CD14-positive monocyte (primary cell): ENCODE results near the gene PLAAT3. TPM values are rescaled to one million over a fixed set of nuclear protein-coding genes. Genes with fewer than 3 reads are reported as not detected.

Source experiments
- DNase-seq, 3 donors: peaks; one replicate each; pipeline ENCODE4 v3.0.0-alpha.2; 2011 to 2022
- H2AFZ ChIP-seq: 2 replicates; pipeline ENCODE4 v1.6.0; 2012; ENCODE audit warnings: mild to moderate bottlenecking, low read depth, low read length, inconsistent platforms; ENCODE audit not compliant: insufficient read depth, poor library complexity, severe bottlenecking
- H3K27ac ChIP-seq, 2 donors: 1 replicate in 1 of 2; 2 replicates in 1 of 2; pipeline ENCODE4 v1.5.1; 2012 to 2013; ENCODE audit warnings: low read length in 2 of 2, control low read depth in 1 of 2, inconsistent platforms in 1 of 2, low read depth in 1 of 2, mild to moderate bottlenecking in 1 of 2
- H3K27me3 ChIP-seq, 2 donors: one replicate each; pipeline versions ENCODE4 v1.6.0 to v1.6.1; 2011 to 2013; ENCODE audit warnings: low read length in 2 of 2; ENCODE audit not compliant: control insufficient read depth in 2 of 2, insufficient read depth in 2 of 2
- H3K36me3 ChIP-seq, 2 donors: replicated peaks in 1 of 2; 1 replicate in 1 of 2; 2 replicates in 1 of 2; pipeline versions ENCODE4 v1.5.1 to v1.6.1; 2012 to 2013; ENCODE audit warnings: low read length in 2 of 2, control low read depth in 1 of 2, inconsistent platforms in 1 of 2, mild to moderate bottlenecking in 1 of 2; ENCODE audit not compliant: insufficient read depth in 2 of 2, control insufficient read depth in 1 of 2
- H3K4me1 ChIP-seq, 2 donors: 1 replicate in 1 of 2; 2 replicates in 1 of 2; pipeline versions ENCODE4 v1.5.1 to v1.6.1; 2012 to 2013; ENCODE audit warnings: low read length in 2 of 2, control low read depth in 1 of 2, inconsistent platforms in 1 of 2, mild to moderate bottlenecking in 1 of 2, moderate library complexity in 1 of 2; ENCODE audit not compliant: insufficient read depth in 2 of 2, control insufficient read depth in 1 of 2
- H3K4me2 ChIP-seq: replicated peaks from 2 replicates; pipeline ENCODE3; 2012; ENCODE audit warnings: low read length, moderate library complexity, mild to moderate bottlenecking; ENCODE audit not compliant: poor library complexity, severe bottlenecking; ENCODE audit errors: extremely low read depth
- H3K4me3 ChIP-seq, 3 experiments: fragments of 200-600 bp in 1 of 3; sonication (generic) in 1 of 3; replicated peaks in 1 of 3; 1 replicate in 2 of 3; 2 replicates in 1 of 3; pipeline ENCODE4 v1.5.1; 2011 to 2013; ENCODE audit warnings: low read length in 3 of 3, mild to moderate bottlenecking in 3 of 3, control low read depth in 2 of 3, low read depth in 2 of 3, inconsistent platforms in 1 of 3, moderate library complexity in 1 of 3
- H3K79me2 ChIP-seq: 2 replicates; pipeline ENCODE4 v1.6.0; 2012; ENCODE audit warnings: mild to moderate bottlenecking, control low read depth, inconsistent platforms, low read length, moderate library complexity; ENCODE audit not compliant: insufficient read depth
- H3K9ac ChIP-seq: 2 replicates; pipeline ENCODE4 v1.6.0; 2017; ENCODE audit warnings: low read length, mild to moderate bottlenecking; ENCODE audit not compliant: insufficient read depth, poor library complexity, severe bottlenecking
- H3K9me3 ChIP-seq, 2 donors: replicated peaks in 1 of 2; 1 replicate in 1 of 2; 2 replicates in 1 of 2; pipeline versions ENCODE4 v1.5.1 to v1.6.1; 2012 to 2013; ENCODE audit warnings: low read length in 2 of 2, control low read depth in 1 of 2; ENCODE audit not compliant: control insufficient read depth in 1 of 2, insufficient read depth in 1 of 2
- H4K20me1 ChIP-seq: 2 replicates; pipeline ENCODE4 v1.6.0; 2012; ENCODE audit warnings: mild to moderate bottlenecking, low read length, control low read depth, moderate library complexity; ENCODE audit not compliant: insufficient read depth
- H3K27ac Mint-ChIP-seq, 7 donors: one replicate each; pipeline ENCODE4 v1.8.0; 2020; ENCODE audit warnings: mild to moderate bottlenecking in 7 of 7, mixed read lengths in 7 of 7, moderate library complexity in 6 of 7, inconsistent platforms in 2 of 7
- H3K27me3 Mint-ChIP-seq, 3 donors: one replicate each; pipeline ENCODE4 v1.8.0; 2021 to 2022; ENCODE audit warnings: low read depth in 3 of 3, mild to moderate bottlenecking in 3 of 3, mixed read lengths in 3 of 3, moderate library complexity in 3 of 3, inconsistent platforms in 1 of 3
- H3K36me3 Mint-ChIP-seq, 2 donors: one replicate each; pipeline ENCODE4 v1.8.0; 2020; ENCODE audit warnings: mixed read lengths in 2 of 2, inconsistent platforms in 1 of 2, mild to moderate bottlenecking in 1 of 2
- H3K4me1 Mint-ChIP-seq: one replicate; pipeline ENCODE4 v1.8.0; 2020; ENCODE audit warnings: mild to moderate bottlenecking, mixed read lengths
- H3K4me3 Mint-ChIP-seq, 2 donors: one replicate each; pipeline ENCODE4 v1.8.0; 2020; ENCODE audit warnings: mild to moderate bottlenecking in 2 of 2, mixed read lengths in 2 of 2, moderate library complexity in 1 of 2
- H3K9me3 Mint-ChIP-seq, 7 donors: one replicate each; pipeline ENCODE4 v1.8.0; 2020 to 2022; ENCODE audit warnings: mixed read lengths in 7 of 7, mild to moderate bottlenecking in 6 of 7, moderate library complexity in 6 of 7, inconsistent platforms in 2 of 7
- WGBS: methylation state at CpG from one replicate; pipeline ENCODE4 v1.1.5; 2013; ENCODE audit warnings: missing lambda C conversion rate; ENCODE audit not compliant: insufficient coverage; 5-methylcytosine and 5-hydroxymethylcytosine counted together
- intact Hi-C, 2 donors: fragments of 100-400 bp; cut with micrococcal nuclease; formaldehyde crosslinking; loops; one replicate each; pipeline versions ENCODE4 v1.15.0 to v1.15.1; 2023
- polyA plus RNA-seq, 3 donors: library from polyadenylated mRNA; depleted of rRNA in 1 of 3; unstranded in 2 of 3; stranded (reverse) in 1 of 3; fragments of 300-500 nt in 2 of 3; fragments of >200 nt in 1 of 3; fragmentation: Illumina TruSeq in 2 of 3; gene quantifications; 1 replicate in 2 of 3; 2 replicates in 1 of 3; pipeline ENCODE4 v1.2.3, GENCODE V29; 2012 to 2021
- TF ChIP-seq, protein P1 (sequence below): fragments of 200-600 bp; IDR thresholded peaks from one replicate; pipeline ENCODE4 v1.8.0; 2022; ENCODE audit warnings: antibody characterized with exemption, mild to moderate bottlenecking

PLAAT3 gene
- polyA plus RNA-seq, 3 donors, result 20.2 to 67.3 (median 34.2) TPM

DNA sequence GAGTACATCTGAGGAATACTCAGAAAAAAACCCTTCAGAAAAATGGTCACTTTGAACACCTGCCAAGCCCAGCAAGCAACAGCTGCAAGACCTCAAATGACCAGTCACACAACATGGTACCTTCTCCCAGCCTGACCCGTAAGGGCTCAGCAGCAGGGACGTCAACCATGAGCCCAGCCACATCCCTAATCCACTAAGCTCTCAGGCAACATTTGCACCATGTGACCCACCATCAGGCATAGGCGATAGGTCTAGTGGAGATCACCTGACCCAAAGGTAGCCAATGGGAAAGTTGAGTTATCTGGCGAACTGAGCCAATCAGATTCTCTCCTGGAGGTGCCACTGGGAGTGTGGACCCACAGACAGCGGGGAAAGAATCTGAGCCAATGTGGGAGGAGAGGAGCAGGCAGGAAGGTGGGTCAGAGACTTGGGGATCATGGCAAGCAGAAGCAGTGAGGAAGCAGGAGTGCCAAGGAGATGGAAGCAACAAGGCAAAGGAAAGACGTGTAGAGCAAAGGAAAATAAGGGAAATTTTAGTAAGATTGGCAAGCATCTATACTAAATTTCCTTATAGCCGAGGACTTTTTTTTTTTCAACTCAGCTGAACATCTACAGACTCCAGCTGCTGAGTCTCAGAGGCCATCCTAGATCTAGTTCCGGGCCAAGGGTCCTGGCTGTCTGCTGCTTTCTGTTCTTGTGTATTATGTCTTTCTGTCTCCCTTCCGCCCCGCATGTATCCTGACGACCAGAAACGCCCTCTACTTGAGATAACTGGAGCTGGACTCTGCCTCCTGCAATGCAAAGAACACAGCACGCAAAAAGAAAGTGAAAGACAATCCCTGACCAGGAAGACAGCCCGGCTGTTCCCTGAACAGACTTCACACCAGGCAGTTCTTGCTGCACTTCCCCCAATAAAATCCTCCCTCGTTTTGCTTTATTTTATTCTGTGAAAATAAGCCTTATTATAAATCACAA lies 40.1 kb downstream of the PLAAT3 start:
- Histone ChIP-seq H4K20me1 (no peaks in the 10 kb centered on the region), H3K4me1 (peaks cover 13 to 20% of the 10 kb centered on the region in 2 donors), H3K36me3 (no peaks in the 10 kb centered on the region), H3K27ac (peak overlapping the region; percentile 68 to 87), H3K9me3 (peaks cover 0 to 3% of the 10 kb centered on the region in 2 donors), H3K4me2 (peak overlapping the region; percentile 79), H3K9ac (peak overlapping the region; percentile 62), H3K79me2 (no peaks in the 10 kb centered on the region), H3K4me3 (peak overlapping the region; percentile 22 to 75 (median 65)), H2AFZ (peak overlapping the region; percentile 76), H3K27me3 (no peaks in the 10 kb centered on the region)
- H3K9me3 Mint-ChIP-seq, result peaks cover 7 to 16% (median 9%) of the 10 kb centered on the region in 7 donors
- H3K36me3 Mint-ChIP-seq, result peaks cover 0 to 18% of the 10 kb centered on the region in 2 donors
- peaks cover 2 to 3% (median 3%) of the 10 kb centered on the region in 3 donors for H3K27me3 Mint-ChIP-seq
- peak overlapping the region; percentile 83 to 89 for H3K4me3 Mint-ChIP-seq
- peak; percentile 59 to 62 (median 59) for DNase-seq
- peak overlapping the region; percentile 84 to 97 (median 94) for H3K27ac Mint-ChIP-seq
- 42% methylated on average over 12 of the region's 15 CpGs for WGBS
- TF ChIP-seq, protein P1, sequence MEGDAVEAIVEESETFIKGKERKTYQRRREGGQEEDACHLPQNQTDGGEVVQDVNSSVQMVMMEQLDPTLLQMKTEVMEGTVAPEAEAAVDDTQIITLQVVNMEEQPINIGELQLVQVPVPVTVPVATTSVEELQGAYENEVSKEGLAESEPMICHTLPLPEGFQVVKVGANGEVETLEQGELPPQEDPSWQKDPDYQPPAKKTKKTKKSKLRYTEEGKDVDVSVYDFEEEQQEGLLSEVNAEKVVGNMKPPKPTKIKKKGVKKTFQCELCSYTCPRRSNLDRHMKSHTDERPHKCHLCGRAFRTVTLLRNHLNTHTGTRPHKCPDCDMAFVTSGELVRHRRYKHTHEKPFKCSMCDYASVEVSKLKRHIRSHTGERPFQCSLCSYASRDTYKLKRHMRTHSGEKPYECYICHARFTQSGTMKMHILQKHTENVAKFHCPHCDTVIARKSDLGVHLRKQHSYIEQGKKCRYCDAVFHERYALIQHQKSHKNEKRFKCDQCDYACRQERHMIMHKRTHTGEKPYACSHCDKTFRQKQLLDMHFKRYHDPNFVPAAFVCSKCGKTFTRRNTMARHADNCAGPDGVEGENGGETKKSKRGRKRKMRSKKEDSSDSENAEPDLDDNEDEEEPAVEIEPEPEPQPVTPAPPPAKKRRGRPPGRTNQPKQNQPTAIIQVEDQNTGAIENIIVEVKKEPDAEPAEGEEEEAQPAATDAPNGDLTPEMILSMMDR, result no peak
- intact Hi-C loops, result loop anchor here in 1 of 2 donors (5.0 kb wide), 1 partner anchor 48 kb away; no protein-coding TSS in a partner anchor
- H3K4me1 Mint-ChIP-seq, result peaks cover 23% of the 10 kb centered on the region

DNA sequence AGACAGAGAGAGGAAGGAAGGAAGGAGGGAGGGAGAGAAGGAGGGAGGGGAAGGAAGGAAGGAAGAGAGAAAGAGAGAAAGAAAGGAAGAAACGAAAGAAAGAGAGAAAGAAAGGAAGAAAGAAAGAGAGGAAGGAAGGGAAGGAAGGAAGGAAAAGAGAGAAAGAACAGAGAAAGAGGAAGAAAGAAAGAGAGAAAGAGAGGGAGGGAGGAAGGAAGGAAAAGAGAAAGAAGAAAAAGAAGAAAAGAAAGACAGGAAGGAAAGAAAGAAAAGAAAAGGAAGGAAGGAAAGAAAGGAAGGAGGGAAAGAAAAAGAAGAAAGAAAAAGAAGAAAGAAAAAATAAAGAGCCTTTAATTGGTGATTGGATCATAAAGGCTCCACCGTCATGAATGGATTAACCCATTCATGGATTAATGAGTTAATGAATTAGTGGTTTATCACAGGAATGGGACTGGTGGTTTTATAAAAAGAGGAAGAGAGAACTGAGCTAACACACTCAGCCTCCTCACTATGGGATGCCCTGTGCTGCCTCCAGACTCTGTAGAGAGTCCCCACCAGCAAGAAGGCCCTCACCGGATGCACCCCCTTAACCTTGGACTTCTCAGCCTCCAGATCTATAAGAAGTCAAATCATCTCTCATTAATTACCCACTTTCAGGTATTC lies 42.1 kb downstream of the PLAAT3 start:
- WGBS, result 52% methylated on average over 1 of the region's 3 CpGs
- peak in 2 of 3 donors; percentile 27 to 35 for DNase-seq
- intact Hi-C loops, result loop anchor here in 1 of 2 donors (5.0 kb wide), 1 partner anchor 50 kb away; no protein-coding TSS in a partner anchor
- Mint-ChIP-seq H3K27me3 (peaks cover 0 to 3% (median 3%) of the 10 kb centered on the region in 3 donors), H3K4me3 (no peak overlapping the region), H3K9me3 (peaks cover under 1 to 5% (median 3%) of the 10 kb centered on the region in 7 donors), H3K27ac (peak overlapping the region in 5 of 7 donors; percentile 10 to 81 (median 64)), H3K4me1 (peaks cover 35% of the 10 kb centered on the region), H3K36me3 (peaks cover 0 to 15% of the 10 kb centered on the region in 2 donors)
- Histone ChIP-seq H3K9ac (no peak overlapping the region), H3K4me1 (peaks cover 24 to 32% of the 10 kb centered on the region in 2 donors), H3K4me3 (no peak overlapping the region), H4K20me1 (no peaks in the 10 kb centered on the region), H2AFZ (no peak overlapping the region), H3K9me3 (peaks cover 0 to 1% of the 10 kb centered on the region in 2 donors), H3K27me3 (no peaks in the 10 kb centered on the region), H3K36me3 (no peaks in the 10 kb centered on the region), H3K27ac (peak overlapping the region in 1 of 2 donors; percentile 12), H3K79me2 (no peaks in the 10 kb centered on the region), H3K4me2 (no peak overlapping the region)
- TF ChIP-seq, protein P1, result peak; percentile 24
